ENCODE measurements around the gene SOX1. TPM values are rescaled to one million over a fixed set of nuclear protein-coding genes. Genes with fewer than 3 reads are reported as not detected.

SOX1 gene
- total RNA-seq, 1 experiment from 2014 or later, result 0.15 TPM

DNA sequence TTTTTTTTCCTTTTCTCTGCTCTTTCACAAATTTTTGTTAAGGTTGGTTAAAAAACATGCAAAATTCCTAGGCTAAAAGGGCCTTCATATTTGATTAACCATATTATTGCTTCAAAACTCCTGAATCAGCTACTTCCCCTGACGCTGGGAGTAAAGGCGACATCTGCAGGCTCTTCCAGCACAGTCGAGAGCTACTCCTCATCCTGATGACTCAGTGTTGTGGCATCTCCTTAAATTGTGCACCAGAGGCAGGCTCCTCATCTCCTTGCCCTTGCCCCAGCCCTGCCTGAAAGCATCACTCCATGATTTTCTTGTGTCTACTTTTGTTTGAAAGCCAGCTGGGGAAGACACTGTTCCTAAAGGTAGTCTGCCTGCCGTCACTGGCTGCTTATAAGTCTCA is 24.5 kb upstream of the SOX1 start (continued):
- TF ChIP-seq ZNF263 (CRISPR knock-in tag; IDR thresholded peaks at IDR 0.05; ENCODE audit: low read depth), result no peak
- TF ChIP-seq, protein P1, sequence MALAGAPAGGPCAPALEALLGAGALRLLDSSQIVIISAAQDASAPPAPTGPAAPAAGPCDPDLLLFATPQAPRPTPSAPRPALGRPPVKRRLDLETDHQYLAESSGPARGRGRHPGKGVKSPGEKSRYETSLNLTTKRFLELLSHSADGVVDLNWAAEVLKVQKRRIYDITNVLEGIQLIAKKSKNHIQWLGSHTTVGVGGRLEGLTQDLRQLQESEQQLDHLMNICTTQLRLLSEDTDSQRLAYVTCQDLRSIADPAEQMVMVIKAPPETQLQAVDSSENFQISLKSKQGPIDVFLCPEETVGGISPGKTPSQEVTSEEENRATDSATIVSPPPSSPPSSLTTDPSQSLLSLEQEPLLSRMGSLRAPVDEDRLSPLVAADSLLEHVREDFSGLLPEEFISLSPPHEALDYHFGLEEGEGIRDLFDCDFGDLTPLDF (CRISPR knock-in tag; IDR thresholded peaks at IDR 0.05), result no peak
- TF ChIP-seq TEAD4 (CRISPR knock-in tag; IDR thresholded peaks at IDR 0.05), result no peak
- TF ChIP-seq NR2C2 (CRISPR knock-in tag; IDR thresholded peaks at IDR 0.05), result no peak
- TF ChIP-seq SOX15 (CRISPR knock-in tag; IDR thresholded peaks at IDR 0.05), result no peak

DNA sequence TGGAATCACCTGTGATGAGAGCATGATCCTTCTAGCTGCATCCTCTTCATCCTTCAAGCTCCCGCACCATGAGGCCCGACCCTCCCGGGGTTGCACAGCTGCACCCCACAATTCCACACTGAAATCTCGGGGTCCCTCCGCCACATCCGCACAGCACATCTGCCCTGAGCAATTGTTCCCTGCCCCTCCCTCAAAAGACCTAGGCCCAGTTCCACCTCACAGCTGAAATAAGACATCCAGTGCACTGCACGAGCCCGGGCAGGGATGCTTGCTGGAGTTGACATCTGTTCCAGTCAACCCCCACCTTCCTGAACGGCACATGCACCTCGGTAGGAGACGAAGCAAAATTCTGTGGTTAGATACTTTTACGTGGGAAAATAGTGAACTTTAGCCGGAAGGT is 14.7 kb upstream of the SOX1 start:
- CTCF ChIA-PET, result no interaction called here
- DNase-seq (ENCODE audit: low spot score) (no peak), ATAC-seq (no peak)
- H3K27ac Mint-ChIP-seq, result no peak overlapping the region
- no peaks in the 10 kb centered on the region for H3K36me3 Mint-ChIP-seq
- H3K27me3 Mint-ChIP-seq (ENCODE audit: low read depth), result peaks cover 97% of the 10 kb centered on the region
- TF ChIP-seq ZBTB21 (CRISPR knock-in tag; IDR thresholded peaks at IDR 0.05; ENCODE audit: borderline replicate concordance) (no peak), ZNF423 (CRISPR knock-in tag; IDR thresholded peaks at IDR 0.05) (no peak), ZNF138 (CRISPR knock-in tag; conservative IDR thresholded peaks at IDR 0.05) (no peak), IRF2 (CRISPR knock-in tag; IDR thresholded peaks at IDR 0.05; ENCODE audit: borderline replicate concordance, low read depth) (no peak), GRHL2 (CRISPR knock-in tag; IDR thresholded peaks at IDR 0.05; ENCODE audit: insufficient replicate concordance, severe bottlenecking) (no peak), NR3C1 (CRISPR knock-in tag; conservative IDR thresholded peaks at IDR 0.05; ENCODE audit: low read depth) (no peak), NR1H2 (CRISPR knock-in tag; IDR thresholded peaks at IDR 0.05) (no peak), SOX15 (CRISPR knock-in tag; IDR thresholded peaks at IDR 0.05) (no peak), ZNF317 (CRISPR knock-in tag; IDR thresholded peaks at IDR 0.05; ENCODE audit: borderline replicate concordance, low read depth) (no peak), ZNF416 (CRISPR knock-in tag; IDR thresholded peaks at IDR 0.05) (no peak), ZNF232 (CRISPR knock-in tag; IDR thresholded peaks at IDR 0.05) (no peak), CREB1 (CRISPR knock-in tag; IDR thresholded peaks at IDR 0.05) (no peak)
- TF ChIP-seq, protein P2, sequence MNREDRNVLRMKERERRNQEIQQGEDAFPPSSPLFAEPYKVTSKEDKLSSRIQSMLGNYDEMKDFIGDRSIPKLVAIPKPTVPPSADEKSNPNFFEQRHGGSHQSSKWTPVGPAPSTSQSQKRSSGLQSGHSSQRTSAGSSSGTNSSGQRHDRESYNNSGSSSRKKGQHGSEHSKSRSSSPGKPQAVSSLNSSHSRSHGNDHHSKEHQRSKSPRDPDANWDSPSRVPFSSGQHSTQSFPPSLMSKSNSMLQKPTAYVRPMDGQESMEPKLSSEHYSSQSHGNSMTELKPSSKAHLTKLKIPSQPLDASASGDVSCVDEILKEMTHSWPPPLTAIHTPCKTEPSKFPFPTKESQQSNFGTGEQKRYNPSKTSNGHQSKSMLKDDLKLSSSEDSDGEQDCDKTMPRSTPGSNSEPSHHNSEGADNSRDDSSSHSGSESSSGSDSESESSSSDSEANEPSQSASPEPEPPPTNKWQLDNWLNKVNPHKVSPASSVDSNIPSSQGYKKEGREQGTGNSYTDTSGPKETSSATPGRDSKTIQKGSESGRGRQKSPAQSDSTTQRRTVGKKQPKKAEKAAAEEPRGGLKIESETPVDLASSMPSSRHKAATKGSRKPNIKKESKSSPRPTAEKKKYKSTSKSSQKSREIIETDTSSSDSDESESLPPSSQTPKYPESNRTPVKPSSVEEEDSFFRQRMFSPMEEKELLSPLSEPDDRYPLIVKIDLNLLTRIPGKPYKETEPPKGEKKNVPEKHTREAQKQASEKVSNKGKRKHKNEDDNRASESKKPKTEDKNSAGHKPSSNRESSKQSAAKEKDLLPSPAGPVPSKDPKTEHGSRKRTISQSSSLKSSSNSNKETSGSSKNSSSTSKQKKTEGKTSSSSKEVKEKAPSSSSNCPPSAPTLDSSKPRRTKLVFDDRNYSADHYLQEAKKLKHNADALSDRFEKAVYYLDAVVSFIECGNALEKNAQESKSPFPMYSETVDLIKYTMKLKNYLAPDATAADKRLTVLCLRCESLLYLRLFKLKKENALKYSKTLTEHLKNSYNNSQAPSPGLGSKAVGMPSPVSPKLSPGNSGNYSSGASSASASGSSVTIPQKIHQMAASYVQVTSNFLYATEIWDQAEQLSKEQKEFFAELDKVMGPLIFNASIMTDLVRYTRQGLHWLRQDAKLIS (CRISPR knock-in tag; IDR thresholded peaks at IDR 0.05; ENCODE audit: borderline replicate concordance), result no peak
- TF ChIP-seq, protein P3, sequence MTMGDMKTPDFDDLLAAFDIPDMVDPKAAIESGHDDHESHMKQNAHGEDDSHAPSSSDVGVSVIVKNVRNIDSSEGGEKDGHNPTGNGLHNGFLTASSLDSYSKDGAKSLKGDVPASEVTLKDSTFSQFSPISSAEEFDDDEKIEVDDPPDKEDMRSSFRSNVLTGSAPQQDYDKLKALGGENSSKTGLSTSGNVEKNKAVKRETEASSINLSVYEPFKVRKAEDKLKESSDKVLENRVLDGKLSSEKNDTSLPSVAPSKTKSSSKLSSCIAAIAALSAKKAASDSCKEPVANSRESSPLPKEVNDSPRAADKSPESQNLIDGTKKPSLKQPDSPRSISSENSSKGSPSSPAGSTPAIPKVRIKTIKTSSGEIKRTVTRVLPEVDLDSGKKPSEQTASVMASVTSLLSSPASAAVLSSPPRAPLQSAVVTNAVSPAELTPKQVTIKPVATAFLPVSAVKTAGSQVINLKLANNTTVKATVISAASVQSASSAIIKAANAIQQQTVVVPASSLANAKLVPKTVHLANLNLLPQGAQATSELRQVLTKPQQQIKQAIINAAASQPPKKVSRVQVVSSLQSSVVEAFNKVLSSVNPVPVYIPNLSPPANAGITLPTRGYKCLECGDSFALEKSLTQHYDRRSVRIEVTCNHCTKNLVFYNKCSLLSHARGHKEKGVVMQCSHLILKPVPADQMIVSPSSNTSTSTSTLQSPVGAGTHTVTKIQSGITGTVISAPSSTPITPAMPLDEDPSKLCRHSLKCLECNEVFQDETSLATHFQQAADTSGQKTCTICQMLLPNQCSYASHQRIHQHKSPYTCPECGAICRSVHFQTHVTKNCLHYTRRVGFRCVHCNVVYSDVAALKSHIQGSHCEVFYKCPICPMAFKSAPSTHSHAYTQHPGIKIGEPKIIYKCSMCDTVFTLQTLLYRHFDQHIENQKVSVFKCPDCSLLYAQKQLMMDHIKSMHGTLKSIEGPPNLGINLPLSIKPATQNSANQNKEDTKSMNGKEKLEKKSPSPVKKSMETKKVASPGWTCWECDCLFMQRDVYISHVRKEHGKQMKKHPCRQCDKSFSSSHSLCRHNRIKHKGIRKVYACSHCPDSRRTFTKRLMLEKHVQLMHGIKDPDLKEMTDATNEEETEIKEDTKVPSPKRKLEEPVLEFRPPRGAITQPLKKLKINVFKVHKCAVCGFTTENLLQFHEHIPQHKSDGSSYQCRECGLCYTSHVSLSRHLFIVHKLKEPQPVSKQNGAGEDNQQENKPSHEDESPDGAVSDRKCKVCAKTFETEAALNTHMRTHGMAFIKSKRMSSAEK (CRISPR knock-in tag; IDR thresholded peaks at IDR 0.05; ENCODE audit: borderline replicate concordance), result no peak
- TF ChIP-seq, protein P4, sequence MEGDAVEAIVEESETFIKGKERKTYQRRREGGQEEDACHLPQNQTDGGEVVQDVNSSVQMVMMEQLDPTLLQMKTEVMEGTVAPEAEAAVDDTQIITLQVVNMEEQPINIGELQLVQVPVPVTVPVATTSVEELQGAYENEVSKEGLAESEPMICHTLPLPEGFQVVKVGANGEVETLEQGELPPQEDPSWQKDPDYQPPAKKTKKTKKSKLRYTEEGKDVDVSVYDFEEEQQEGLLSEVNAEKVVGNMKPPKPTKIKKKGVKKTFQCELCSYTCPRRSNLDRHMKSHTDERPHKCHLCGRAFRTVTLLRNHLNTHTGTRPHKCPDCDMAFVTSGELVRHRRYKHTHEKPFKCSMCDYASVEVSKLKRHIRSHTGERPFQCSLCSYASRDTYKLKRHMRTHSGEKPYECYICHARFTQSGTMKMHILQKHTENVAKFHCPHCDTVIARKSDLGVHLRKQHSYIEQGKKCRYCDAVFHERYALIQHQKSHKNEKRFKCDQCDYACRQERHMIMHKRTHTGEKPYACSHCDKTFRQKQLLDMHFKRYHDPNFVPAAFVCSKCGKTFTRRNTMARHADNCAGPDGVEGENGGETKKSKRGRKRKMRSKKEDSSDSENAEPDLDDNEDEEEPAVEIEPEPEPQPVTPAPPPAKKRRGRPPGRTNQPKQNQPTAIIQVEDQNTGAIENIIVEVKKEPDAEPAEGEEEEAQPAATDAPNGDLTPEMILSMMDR (IDR thresholded peaks at IDR 0.05), result no peak
- TF ChIP-seq, protein P5, sequence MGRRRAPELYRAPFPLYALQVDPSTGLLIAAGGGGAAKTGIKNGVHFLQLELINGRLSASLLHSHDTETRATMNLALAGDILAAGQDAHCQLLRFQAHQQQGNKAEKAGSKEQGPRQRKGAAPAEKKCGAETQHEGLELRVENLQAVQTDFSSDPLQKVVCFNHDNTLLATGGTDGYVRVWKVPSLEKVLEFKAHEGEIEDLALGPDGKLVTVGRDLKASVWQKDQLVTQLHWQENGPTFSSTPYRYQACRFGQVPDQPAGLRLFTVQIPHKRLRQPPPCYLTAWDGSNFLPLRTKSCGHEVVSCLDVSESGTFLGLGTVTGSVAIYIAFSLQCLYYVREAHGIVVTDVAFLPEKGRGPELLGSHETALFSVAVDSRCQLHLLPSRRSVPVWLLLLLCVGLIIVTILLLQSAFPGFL (CRISPR knock-in tag; IDR thresholded peaks at IDR 0.05; ENCODE audit: borderline replicate concordance), result no peak
- TF ChIP-seq, protein P6, sequence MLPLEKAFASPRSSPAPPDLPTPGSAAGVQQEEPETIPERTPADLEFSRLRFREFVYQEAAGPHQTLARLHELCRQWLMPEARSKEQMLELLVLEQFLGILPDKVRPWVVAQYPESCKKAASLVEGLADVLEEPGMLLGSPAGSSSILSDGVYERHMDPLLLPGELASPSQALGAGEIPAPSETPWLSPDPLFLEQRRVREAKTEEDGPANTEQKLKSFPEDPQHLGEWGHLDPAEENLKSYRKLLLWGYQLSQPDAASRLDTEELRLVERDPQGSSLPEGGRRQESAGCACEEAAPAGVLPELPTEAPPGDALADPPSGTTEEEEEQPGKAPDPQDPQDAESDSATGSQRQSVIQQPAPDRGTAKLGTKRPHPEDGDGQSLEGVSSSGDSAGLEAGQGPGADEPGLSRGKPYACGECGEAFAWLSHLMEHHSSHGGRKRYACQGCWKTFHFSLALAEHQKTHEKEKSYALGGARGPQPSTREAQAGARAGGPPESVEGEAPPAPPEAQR (CRISPR knock-in tag; IDR thresholded peaks at IDR 0.05), result no peak
- POLR2A ChIA-PET, result no interaction called here
- peaks cover 19% of the 10 kb centered on the region for H3K4me1 Mint-ChIP-seq
- H3K9me3 Mint-ChIP-seq, result peaks cover 10% of the 10 kb centered on the region
- H3K4me3 Mint-ChIP-seq, result no peak overlapping the region
